Hematopoietic multipotent progenitor cell treated with erythropoietin and hydrocortisone succinate and interleukin-3 and kit ligand, for 17 days (in vitro differentiated cells): ENCODE measurements around the gene KLF5.

Experiments
- DNase-seq: peaks from one replicate; pipeline ENCODE4 v3.0.0-alpha.2; 2015; ENCODE audit warnings: low spot score

The KLF5 gene

GRCh38 chr13:73059460-73060250 lies 850 bp downstream of the KLF5 start:
- DNase-seq: no peak

GRCh38 chr13:73060251-73061160 lies 1.7 kb downstream of the KLF5 start:
- no peak for DNase-seq

- DNase-seq: no peak
Measured at GRCh38 chr13:73061473-73061872, 2.7 kb downstream of the KLF5 start.

- no peak for DNase-seq
Measured at GRCh38 chr13:73061876-73062275, 3.1 kb downstream of the KLF5 start.

- no peak for DNase-seq
Measured at GRCh38 chr13:73062468-73062867, 3.7 kb downstream of the KLF5 start.

- no peak for DNase-seq
Measured at GRCh38 chr13:73063166-73063565, 4.4 kb downstream of the KLF5 start.

- no peak for DNase-seq
Measured at GRCh38 chr13:73065036-73065435, 6.2 kb downstream of the KLF5 start.

GRCh38 chr13:73065665-73066340 lies 7.0 kb downstream of the KLF5 start:
- DNase-seq: no peak

GRCh38 chr13:73069206-73069805 lies 10.5 kb downstream of the KLF5 start:
- no peak for DNase-seq

- no peak for DNase-seq
Measured at GRCh38 chr13:73070451-73071098, 11.8 kb downstream of the KLF5 start.

- no peak for DNase-seq
Measured at GRCh38 chr13:73072239-73072900, 13.6 kb downstream of the KLF5 start.

GRCh38 chr13:73073050-73073449 lies 14.2 kb downstream of the KLF5 start:
- DNase-seq: no peak

- DNase-seq: no peak
Measured at GRCh38 chr13:73074014-73074413, 15.2 kb downstream of the KLF5 start.

GRCh38 chr13:73074926-73075325 lies 16.1 kb downstream of the KLF5 start:
- no peak for DNase-seq

GRCh38 chr13:73075546-73075945 lies 16.7 kb downstream of the KLF5 start:
- no peak for DNase-seq

- no peak for DNase-seq
Measured at GRCh38 chr13:73075954-73076353, 17.1 kb downstream of the KLF5 start.

GRCh38 chr13:73077865-73078264 lies 19.1 kb downstream of the KLF5 start:
- no peak for DNase-seq

- no peak for DNase-seq
Measured at GRCh38 chr13:73079359-73079758, 20.6 kb downstream of the KLF5 start.

GRCh38 chr13:73081256-73081915 lies 22.6 kb downstream of the KLF5 start:
- no peak for DNase-seq

- no peak for DNase-seq
Measured at GRCh38 chr13:73082471-73082870, 23.7 kb downstream of the KLF5 start.

GRCh38 chr13:73082895-73083294 lies 24.1 kb downstream of the KLF5 start:
- DNase-seq: no peak
